ENCODE results near the gene CALHM6.

- no peak for TF ChIP-seq EZH2 (IDR thresholded peaks at IDR 0.05)
- TF ChIP-seq POLR2AphosphoS5 (IDR thresholded peaks at IDR 0.05; ENCODE audit: low read depth, low read length) = no peak
- no peak for TF ChIP-seq ZNF274 (IDR thresholded peaks at IDR 0.05; ENCODE audit: low read depth, low read length)
- TF ChIP-seq RAD21 (IDR thresholded peaks at IDR 0.05; ENCODE audit: low read depth) = no peak
Measured at GRCh38 chr6:116459927-116460326, 1.2 kb upstream of the CALHM6 start.
